Measurements from ENCODE around the gene TREM1. TPM values are rescaled to one million over a fixed set of nuclear protein-coding genes. Genes with fewer than 3 reads are reported as not detected.
"Not testable (repeated sequence)": the region's sequence is repeated elsewhere in the genome, so short reads cannot be mapped to it uniquely, and the experiment has no call there.

TREM1 gene
- total RNA-seq, 2 donors from 2014 or later = 1.4 TPM; not detected in 1

GRCh38 chr6:41306187-41306854 lies 19.8 kb upstream of the TREM1 start:
- peak; percentile 55 for DNase-seq
- H3K36me3 ChIP-seq = no peaks in the 10 kb centered on the region
- intact Hi-C loops (cut with DNase I) = no loop called here
- H3K27me3 ChIP-seq = no peaks in the 10 kb centered on the region
- H3K9ac ChIP-seq (ENCODE audit: low read depth in 2 of 2, low read length in 2 of 2) = no peak overlapping the region
- peak; percentile 54 for TF ChIP-seq CTCF (IDR thresholded peaks at IDR 0.05)
- no peak overlapping the region for H3K27ac ChIP-seq
- H3K4me1 ChIP-seq = no peaks in the 10 kb centered on the region
- no peak overlapping the region for H3K4me3 ChIP-seq
- no peaks in the 10 kb centered on the region for H3K9me3 ChIP-seq

GRCh38 chr6:41302638-41303037 lies 16.2 kb upstream of the TREM1 start:
- intact Hi-C loops (cut with DNase I) = no loop called here
- no peaks in the 10 kb centered on the region for H3K27me3 ChIP-seq

DNA sequence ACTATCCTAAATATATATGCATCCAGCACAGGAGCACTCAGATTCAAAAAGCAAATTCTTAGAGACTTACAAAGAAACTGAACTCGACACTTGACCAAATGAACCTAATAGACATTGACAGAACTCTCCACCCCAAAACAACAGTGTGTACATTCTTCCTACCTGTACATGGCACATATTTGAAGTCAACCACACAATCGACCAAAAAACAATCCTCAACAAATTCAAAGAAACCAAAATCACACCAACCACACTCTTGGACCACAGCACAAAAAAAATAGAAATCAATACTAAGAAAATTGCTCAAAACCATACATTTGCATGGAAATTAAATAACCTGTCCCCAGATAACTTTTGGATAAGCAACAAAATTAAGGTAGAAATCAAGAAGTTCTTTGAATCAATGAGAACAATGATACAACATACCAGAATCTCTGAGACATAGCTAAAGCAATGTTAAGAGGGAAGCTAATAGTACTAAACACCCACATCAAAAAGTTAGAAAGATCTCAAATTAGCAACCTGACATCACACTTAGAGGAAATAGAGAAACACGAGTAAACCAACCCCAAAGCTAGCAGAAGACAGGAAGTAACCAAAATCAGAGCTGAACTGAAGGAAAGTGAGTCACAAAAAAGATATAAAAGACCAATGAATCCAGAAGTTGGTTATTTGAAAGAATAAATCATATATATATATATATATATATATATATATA lies 12.5 kb upstream of the TREM1 start:
- no peak for DNase-seq
- Histone ChIP-seq H3K9me3 (no peaks in the 10 kb centered on the region), H3K9ac (ENCODE audit: low read depth in 2 of 2, low read length in 2 of 2) (no peak overlapping the region), H3K27ac (no peak overlapping the region), H3K27me3 (no peaks in the 10 kb centered on the region), H3K36me3 (no peaks in the 10 kb centered on the region), H3K4me3 (no peak overlapping the region), H3K4me1 (no peaks in the 10 kb centered on the region)
- intact Hi-C loops (cut with DNase I) = no loop called here
- no peak for TF ChIP-seq CTCF (IDR thresholded peaks at IDR 0.05)

More at GRCh38 chr6:41302638-41303037, 16.2 kb upstream of the TREM1 start:
- no peak overlapping the region for H3K9ac ChIP-seq (ENCODE audit: low read depth in 2 of 2, low read length in 2 of 2)
- DNase-seq = no peak
- TF ChIP-seq CTCF (IDR thresholded peaks at IDR 0.05) = no peak
- no peaks in the 10 kb centered on the region for H3K36me3 ChIP-seq
- no peak overlapping the region for H3K27ac ChIP-seq
- H3K9me3 ChIP-seq = no peaks in the 10 kb centered on the region
- no peaks in the 10 kb centered on the region for H3K4me1 ChIP-seq
- H3K4me3 ChIP-seq = no peak overlapping the region

GRCh38 chr6:41297248-41297647 lies 10.8 kb upstream of the TREM1 start:
- H3K9ac ChIP-seq (ENCODE audit: low read depth in 2 of 2, low read length in 2 of 2); intact Hi-C loops (cut with DNase I): not testable (repeated sequence)

GRCh38 chr6:41294214-41294872 lies 7.9 kb upstream of the TREM1 start:
- Histone ChIP-seq H3K36me3 (no peaks in the 10 kb centered on the region), H3K9ac (ENCODE audit: low read depth in 2 of 2, low read length in 2 of 2) (no peak overlapping the region), H3K27ac (no peak overlapping the region), H3K4me1 (no peaks in the 10 kb centered on the region), H3K9me3 (no peaks in the 10 kb centered on the region), H3K4me3 (no peak overlapping the region), H3K27me3 (no peaks in the 10 kb centered on the region)
- intact Hi-C loops (cut with DNase I) = no loop called here
- TF ChIP-seq CTCF (IDR thresholded peaks at IDR 0.05) = no peak
- DNase-seq = no peak

More at GRCh38 chr6:41297248-41297647, 10.8 kb upstream of the TREM1 start:
- H3K27me3 ChIP-seq, H3K4me3 ChIP-seq, H3K9me3 ChIP-seq, DNase-seq, H3K27ac ChIP-seq, H3K4me1 ChIP-seq, H3K36me3 ChIP-seq: not testable (repeated sequence)
